Measurements from ENCODE around the gene ANTKMT.

Gene ANTKMT

DNA sequence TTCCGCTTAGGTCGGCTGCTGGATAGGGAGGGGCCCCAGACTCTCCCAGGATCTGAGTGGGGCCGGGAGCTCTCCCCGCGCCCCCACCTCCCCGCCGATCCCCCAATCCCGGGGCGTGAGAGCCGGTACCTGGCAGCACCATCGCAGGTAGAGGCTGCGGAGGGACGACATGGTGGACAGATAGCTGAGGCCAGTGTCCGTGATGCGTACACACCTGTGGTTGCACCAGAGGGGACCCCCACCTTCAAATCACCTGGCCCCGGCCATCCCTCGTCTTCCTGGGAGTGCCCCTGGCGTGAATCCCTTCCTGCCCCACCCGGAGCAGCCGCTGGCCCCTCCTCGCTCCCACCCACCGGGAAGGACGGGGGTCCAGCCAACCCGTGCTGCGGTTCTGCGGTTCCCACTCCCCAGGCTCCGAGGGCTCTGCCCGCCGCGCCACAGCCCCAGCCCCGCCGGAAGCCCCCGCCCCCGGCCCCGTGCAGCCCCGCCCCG, 26.0 kb upstream of the ANTKMT start:
- no peaks in the 10 kb centered on the region for H3K4me1 ChIP-seq (ENCODE audit: control insufficient read depth, insufficient read depth, low read length)
- H3K36me3 ChIP-seq (ENCODE audit: control insufficient read depth, insufficient read depth, low read length) = no peaks in the 10 kb centered on the region
- H3K4me3 ChIP-seq (ENCODE audit: low read length) = peak overlapping the region; percentile 33
- H3K9ac ChIP-seq (ENCODE audit: low read length) = no peak overlapping the region
- H3K27me3 ChIP-seq (ENCODE audit: control insufficient read depth, insufficient read depth, low read length) = peaks cover 15% of the 10 kb centered on the region
- no peak overlapping the region for H3K27ac ChIP-seq (ENCODE audit: low read depth, low read length)

DNA sequence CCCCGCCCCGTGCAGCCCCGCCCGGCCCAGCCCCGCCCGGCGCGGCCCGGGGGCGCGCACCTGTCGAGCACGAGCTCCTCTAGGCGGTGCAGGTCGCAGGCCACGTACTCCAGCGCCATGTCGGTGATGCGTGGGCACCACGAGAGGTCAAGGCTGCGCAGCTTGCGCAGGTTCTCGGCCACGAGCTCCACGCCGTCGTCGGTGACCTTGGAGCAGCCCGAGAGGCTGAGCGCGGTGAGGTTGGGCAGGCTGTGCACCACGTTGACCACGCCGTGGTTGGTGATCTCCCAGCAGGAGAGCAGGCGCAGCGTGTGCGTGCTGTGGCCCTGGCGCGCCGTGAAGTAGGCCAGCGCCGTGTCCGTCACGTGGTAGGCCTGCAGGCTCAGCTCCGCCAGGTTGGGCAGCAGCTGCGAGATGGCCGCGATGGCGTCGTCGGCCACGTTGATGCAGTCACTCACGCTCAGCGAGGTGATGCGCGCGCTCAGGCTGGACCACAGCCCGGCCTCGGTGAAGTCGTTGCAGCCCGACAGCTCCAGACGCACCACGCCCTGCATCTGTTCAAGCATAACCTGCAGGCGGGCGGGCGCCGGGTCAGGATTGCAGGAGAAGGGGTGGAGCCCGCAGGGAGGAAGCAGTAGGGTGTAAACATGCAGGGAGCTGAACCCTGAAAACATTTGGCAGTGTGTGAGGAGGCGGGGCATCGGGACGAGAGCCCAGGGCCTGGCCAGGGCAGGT, 25.4 kb upstream of the ANTKMT start:
- Histone ChIP-seq H3K4me3 (ENCODE audit: low read length) (peak overlapping the region; percentile 51), H3K27ac (ENCODE audit: low read depth, low read length) (no peak overlapping the region), H3K4me1 (ENCODE audit: control insufficient read depth, insufficient read depth, low read length) (no peaks in the 10 kb centered on the region), H3K9ac (ENCODE audit: low read length) (no peak overlapping the region), H3K27me3 (ENCODE audit: control insufficient read depth, insufficient read depth, low read length) (peaks cover 22% of the 10 kb centered on the region), H3K36me3 (ENCODE audit: control insufficient read depth, insufficient read depth, low read length) (no peaks in the 10 kb centered on the region)

DNA sequence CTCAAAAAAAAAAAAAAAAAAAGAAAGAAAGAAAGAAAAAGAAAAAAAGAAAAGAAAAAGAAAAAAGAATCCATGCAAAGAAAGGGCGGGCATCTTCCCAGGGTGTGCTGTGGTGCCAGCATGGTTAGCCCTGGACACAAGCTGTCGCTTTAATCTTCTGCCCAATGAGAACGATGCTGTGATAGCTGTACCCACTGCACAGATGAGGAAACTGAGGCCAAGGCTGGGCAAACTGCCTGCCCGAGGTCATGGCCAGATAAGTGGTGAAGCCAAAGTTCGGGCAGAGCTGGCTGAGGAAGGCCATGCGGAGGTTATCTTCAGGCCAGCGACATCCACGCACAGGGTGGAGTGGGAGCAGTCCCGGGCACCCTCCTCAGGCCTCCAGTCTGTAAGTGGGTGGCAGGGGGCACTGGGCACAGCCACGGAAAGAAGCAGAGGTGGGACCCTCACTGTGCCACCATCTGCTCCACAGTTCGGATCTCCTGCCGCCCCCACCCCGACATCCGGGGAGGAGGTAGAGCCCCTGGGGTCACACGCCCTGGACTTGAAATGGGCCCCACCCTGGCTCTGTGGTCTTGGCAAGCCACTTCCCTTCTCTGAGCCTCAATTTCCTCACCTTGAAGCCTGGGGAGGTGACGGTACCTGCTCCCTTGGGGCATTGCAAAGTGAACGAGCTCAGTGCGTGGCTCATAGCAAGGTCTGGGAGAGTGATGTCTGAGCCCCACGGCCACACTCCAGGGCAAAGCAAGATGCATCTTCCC, 21.9 kb upstream of the ANTKMT start:
- Histone ChIP-seq H3K27me3 (ENCODE audit: control insufficient read depth, insufficient read depth, low read length) (peaks cover 47% of the 10 kb centered on the region), H3K9ac (ENCODE audit: low read length) (no peak overlapping the region), H3K4me1 (ENCODE audit: control insufficient read depth, insufficient read depth, low read length) (no peaks in the 10 kb centered on the region), H3K4me3 (ENCODE audit: low read length) (no peak overlapping the region), H3K27ac (ENCODE audit: low read depth, low read length) (no peak overlapping the region), H3K36me3 (ENCODE audit: control insufficient read depth, insufficient read depth, low read length) (no peaks in the 10 kb centered on the region)

DNA sequence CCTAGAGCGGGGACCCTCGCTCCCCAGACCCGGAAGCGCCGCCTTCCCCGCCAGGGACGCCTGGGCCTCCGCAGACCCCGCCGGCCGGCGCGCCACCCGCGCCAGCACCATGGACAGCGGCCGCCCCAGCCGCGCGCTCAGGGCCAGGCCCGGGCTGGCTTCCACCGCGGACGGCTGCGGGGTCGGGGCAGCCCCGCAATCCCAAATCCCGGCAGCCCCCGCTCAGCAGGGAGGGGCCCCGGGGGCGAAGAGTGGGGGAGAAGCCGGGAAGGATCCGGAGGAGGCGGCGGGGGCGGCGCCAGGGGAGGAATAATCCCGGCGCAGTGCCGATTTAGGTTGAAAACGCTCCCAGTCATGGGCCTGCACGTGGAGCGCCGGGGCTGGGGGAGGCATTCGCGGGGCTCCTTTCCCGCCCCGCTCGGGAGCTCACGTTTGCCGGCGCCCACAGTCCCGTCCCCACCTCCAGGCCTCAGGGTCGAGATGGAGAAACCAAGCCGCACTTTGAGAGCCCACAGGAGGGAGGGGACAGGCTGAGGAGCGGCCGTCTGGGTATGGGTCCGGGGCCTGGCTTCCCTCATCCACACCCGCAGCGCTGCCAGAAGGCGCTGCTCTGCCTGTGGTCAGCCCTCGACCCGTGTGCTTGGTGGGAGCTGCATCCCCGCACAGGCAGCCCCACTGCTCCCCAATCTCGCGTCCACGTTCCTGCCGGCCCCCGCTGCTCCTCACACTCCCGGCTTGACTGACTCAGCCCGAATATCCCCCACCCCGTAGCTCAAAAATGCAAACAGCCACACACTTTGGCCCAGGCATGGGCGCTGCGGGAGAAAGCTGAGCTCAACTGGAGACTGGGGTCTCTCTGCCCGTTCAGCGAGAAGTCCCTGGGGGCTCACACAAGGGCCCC, 20.0 kb upstream of the ANTKMT start:
- no peak overlapping the region for H3K27ac ChIP-seq (ENCODE audit: low read depth, low read length)

DNA sequence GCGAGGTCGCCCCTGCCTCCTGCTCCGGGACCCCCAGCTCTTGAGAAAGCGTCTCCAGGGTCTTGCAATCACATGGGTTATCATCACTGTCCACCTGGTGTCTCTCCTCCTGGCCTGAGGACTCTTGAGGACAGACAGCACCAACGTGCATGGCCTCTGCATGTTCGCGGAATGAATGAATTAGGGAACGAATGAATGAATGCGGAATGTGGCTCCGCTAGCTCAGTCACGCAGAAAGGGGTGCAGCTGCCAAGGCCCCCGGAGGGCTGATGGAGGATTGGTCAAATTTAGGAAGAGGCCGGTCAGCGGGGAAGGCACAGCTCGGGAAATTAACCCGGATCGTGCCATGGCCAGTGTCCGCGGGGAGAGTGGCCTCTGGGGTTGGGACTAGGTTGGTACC, 18.6 kb upstream of the ANTKMT start:
- H3K4me3 ChIP-seq (ENCODE audit: low read length) = no peak overlapping the region
- no peaks in the 10 kb centered on the region for H3K36me3 ChIP-seq (ENCODE audit: control insufficient read depth, insufficient read depth, low read length)
- H3K9ac ChIP-seq (ENCODE audit: low read length) = no peak overlapping the region
- H3K4me1 ChIP-seq (ENCODE audit: control insufficient read depth, insufficient read depth, low read length) = no peaks in the 10 kb centered on the region
- H3K27me3 ChIP-seq (ENCODE audit: control insufficient read depth, insufficient read depth, low read length) = peaks cover 58% of the 10 kb centered on the region
- H3K27ac ChIP-seq (ENCODE audit: low read depth, low read length) = no peak overlapping the region

More for the DNA sequence above, 20.0 kb upstream of the ANTKMT start:
- Histone ChIP-seq H3K9ac (ENCODE audit: low read length) (no peak overlapping the region), H3K36me3 (ENCODE audit: control insufficient read depth, insufficient read depth, low read length) (no peaks in the 10 kb centered on the region), H3K27me3 (ENCODE audit: control insufficient read depth, insufficient read depth, low read length) (peaks cover 48% of the 10 kb centered on the region), H3K4me3 (ENCODE audit: low read length) (no peak overlapping the region), H3K4me1 (ENCODE audit: control insufficient read depth, insufficient read depth, low read length) (no peaks in the 10 kb centered on the region)

DNA sequence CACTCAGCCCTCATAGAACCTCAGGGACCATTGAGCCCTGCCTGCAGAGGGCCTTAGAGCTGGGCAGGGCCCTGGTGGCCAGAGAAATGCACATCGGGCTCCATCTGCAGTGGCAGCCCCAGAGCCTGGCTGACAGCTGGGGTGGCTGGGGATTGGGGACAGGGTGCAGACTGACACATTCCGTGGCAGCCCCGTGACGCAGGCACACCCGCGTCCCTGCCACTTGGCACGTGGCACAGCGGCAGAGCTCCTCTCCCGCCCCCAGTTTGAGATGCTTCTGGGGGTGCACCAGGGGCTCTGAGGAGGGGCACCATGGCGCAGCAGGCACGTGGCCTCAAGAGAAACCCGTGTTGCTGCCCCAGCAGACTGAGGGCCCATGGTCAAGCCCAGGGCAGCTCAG, 17.5 kb upstream of the ANTKMT start:
- H3K27me3 ChIP-seq (ENCODE audit: control insufficient read depth, insufficient read depth, low read length) = peaks cover 66% of the 10 kb centered on the region
- no peak overlapping the region for H3K4me3 ChIP-seq (ENCODE audit: low read length)
- H3K36me3 ChIP-seq (ENCODE audit: control insufficient read depth, insufficient read depth, low read length) = no peaks in the 10 kb centered on the region
- H3K4me1 ChIP-seq (ENCODE audit: control insufficient read depth, insufficient read depth, low read length) = no peaks in the 10 kb centered on the region
- H3K27ac ChIP-seq (ENCODE audit: low read depth, low read length) = no peak overlapping the region
- H3K9ac ChIP-seq (ENCODE audit: low read length) = no peak overlapping the region

DNA sequence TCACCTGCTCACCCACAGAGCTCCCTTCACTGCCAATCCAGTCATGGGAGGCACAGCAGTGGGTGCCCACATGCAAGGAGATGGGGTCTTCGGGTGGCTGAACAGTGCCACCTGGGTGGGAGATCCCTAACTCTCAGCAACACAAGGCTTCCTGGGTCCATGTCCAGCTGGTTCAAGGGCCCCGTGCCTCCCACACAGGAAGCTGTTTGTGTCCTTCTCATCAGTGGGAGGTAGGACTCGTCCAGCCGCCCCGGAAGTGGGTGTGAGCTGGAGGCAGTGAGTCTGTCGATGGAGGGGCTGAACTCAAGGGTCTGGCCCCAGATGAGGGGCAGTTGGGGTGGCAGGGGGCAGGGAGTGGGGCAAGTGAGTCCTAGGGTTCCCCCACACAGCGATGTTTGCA, 16.9 kb upstream of the ANTKMT start:
- Histone ChIP-seq H3K36me3 (ENCODE audit: control insufficient read depth, insufficient read depth, low read length) (no peaks in the 10 kb centered on the region), H3K4me3 (ENCODE audit: low read length) (no peak overlapping the region), H3K27me3 (ENCODE audit: control insufficient read depth, insufficient read depth, low read length) (peaks cover 69% of the 10 kb centered on the region), H3K27ac (ENCODE audit: low read depth, low read length) (no peak overlapping the region), H3K9ac (ENCODE audit: low read length) (no peak overlapping the region), H3K4me1 (ENCODE audit: control insufficient read depth, insufficient read depth, low read length) (no peaks in the 10 kb centered on the region)

DNA sequence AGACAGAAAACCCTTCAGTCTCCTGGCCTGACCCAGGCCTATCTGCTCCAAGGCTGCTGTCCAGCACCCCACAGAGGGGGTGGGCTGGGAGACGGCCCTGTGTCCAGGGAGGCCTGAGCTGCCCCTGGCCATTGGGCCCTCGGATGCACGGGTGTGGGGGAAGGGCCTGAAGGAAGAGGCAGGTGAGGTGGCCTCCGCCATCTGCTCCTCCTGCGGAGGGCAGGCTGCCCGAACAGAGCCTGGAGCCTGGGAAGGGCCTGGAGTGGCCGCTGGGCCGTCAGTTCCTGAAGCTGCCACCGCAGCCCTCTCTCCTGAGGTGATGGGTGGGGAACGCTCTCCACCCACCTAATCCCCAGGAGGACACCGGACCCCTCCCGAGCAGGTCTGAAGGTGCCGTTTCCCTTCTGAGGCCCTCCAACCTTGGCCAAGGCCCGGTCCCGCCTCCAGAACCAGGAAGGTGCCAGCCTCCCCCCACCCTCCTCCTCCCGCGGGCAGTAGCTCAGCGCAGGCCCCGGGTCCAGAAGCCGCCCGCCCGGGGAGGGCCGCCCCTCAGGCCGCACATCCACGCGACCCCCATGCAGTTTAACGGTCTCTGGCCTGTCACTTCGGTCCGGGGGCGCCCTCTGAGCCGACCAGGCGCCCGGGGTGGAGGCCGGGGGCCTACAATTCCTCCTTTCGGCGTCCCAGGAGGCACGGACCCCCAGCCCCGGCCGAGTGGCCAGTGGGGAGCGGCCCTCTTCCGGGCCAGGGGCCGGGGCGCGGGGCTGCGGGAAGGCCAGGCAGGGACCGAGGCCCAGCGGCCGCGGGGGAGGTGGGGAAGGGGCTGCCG, 16.2 kb upstream of the ANTKMT start:
- Histone ChIP-seq H3K9ac (ENCODE audit: low read length) (no peak overlapping the region), H3K4me3 (ENCODE audit: low read length) (no peak overlapping the region), H3K4me1 (ENCODE audit: control insufficient read depth, insufficient read depth, low read length) (no peaks in the 10 kb centered on the region), H3K36me3 (ENCODE audit: control insufficient read depth, insufficient read depth, low read length) (no peaks in the 10 kb centered on the region), H3K27ac (ENCODE audit: low read depth, low read length) (no peak overlapping the region), H3K27me3 (ENCODE audit: control insufficient read depth, insufficient read depth, low read length) (peaks cover 68% of the 10 kb centered on the region)

DNA sequence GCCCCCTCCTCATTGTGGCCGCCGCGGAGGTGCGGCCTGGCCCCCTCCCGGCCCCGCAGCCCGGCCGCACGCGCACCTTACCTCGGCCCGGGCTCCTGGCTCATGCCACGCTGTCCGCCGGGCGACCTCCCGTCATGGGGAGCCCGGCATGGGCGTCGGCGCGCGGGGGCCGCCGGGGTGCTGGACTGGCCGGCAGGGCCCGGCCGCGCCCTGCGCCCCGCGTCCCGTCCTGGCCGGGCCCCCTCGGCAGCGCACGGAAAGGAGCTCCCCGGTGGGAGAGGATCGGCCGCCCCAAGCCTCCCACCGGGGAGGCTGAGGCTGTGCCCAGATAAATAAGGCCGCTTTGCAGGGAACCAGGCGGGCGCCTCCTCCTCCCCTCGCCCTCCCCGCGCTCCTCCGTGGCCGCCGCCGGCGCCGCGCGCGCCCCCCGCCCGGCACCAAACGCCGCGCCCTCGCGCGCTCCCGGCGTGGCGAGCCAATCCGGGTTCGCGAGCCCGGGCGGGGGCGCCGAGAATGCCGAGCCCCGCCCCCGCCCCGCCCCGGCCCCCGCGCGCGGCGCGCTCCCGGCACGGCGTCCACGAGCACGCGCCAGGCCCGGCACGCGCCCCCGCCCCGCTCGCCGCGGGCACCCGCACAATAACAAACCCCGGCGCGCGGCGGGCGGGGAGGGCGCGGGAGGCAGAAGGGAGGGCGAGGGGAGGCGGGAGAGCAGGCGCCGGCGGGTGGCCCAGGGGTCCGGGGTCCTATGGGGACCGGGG, 15.3 kb upstream of the ANTKMT start, which contains the start of gene FBXL16:
TSS of gene FBXL16 (minus strand) at position 371 of the 758 bp plus-strand sequence. CDS start 8,396 bp downstream, outside the sequence.
- Histone ChIP-seq H3K36me3 (ENCODE audit: control insufficient read depth, insufficient read depth, low read length) (no peaks in the 10 kb centered on the region), H3K27me3 (ENCODE audit: control insufficient read depth, insufficient read depth, low read length) (peaks cover 69% of the 10 kb centered on the region), H3K27ac (ENCODE audit: low read depth, low read length) (no peak within 1 kb of the TSS), H3K4me3 (ENCODE audit: low read length) (no peak within 1 kb of the TSS), H3K9ac (ENCODE audit: low read length) (no peak within 1 kb of the TSS), H3K4me1 (ENCODE audit: control insufficient read depth, insufficient read depth, low read length) (no peaks in the 10 kb centered on the region)

DNA sequence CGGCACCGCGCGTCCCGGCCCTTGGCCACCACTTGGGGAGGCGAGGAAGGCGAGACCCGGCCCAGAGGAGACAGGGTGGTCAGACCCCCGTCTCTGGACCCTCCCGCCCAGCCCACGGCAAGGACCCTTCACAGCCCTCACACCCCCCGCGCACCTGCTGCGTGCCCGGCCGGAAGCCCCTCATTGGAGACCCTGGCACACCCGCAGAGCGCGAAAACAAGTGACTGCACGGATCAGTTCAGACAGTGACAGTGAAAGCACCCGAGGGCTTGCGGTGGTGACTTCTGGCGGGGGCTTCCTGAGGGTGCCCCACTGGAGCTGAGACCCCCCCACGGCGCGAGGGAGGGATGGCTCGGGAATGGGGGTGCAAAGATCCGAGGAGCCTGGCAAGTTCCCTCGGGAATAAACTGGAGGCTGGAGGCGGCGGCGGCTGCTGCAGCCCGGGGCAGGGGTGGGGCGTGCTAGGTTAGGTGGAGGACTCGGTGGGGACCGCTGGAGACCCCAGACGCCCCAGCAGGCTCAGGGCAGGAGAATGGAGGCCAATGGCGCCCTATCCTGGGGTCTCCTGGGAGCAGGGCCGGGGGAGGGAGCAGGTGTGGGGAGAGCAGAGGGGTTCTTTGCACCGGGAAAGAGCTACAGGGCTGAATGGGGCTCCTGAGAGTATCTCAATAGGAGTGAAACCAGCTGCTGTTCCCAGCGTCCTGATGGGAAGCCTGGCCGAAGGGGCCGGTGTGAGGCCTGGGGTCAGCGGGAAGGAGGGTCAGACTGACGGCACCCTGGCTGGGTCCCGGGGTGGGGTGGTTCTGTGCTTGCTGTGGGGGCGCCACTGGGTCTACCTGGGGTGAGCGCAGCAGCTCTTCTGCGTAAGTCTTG, 14.5 kb upstream of the ANTKMT start:
- Histone ChIP-seq H3K9ac (ENCODE audit: low read length) (no peak overlapping the region), H3K27ac (ENCODE audit: low read depth, low read length) (no peak overlapping the region), H3K4me1 (ENCODE audit: control insufficient read depth, insufficient read depth, low read length) (no peaks in the 10 kb centered on the region), H3K4me3 (ENCODE audit: low read length) (no peak overlapping the region), H3K36me3 (ENCODE audit: control insufficient read depth, insufficient read depth, low read length) (no peaks in the 10 kb centered on the region), H3K27me3 (ENCODE audit: control insufficient read depth, insufficient read depth, low read length) (peaks cover 71% of the 10 kb centered on the region)
